ENCODE measurements around the gene CADPS2.

CADPS2 gene

GRCh38 chr7:122423591-122423990, 462.7 kb downstream of the CADPS2 start:
- no peak for DNase-seq (ENCODE audit: low spot score)
- no peak for TF ChIP-seq CTCF (IDR thresholded peaks at IDR 0.05; ENCODE audit: extremely low read depth, insufficient read depth, missing control alignments)
- in situ Hi-C loops (cut with MboI; ENCODE audit: low pct_unique_long_range_greater_than_20kb, low sequenced_read_pairs, unreplicated experiment) = no loop called here

DNA sequence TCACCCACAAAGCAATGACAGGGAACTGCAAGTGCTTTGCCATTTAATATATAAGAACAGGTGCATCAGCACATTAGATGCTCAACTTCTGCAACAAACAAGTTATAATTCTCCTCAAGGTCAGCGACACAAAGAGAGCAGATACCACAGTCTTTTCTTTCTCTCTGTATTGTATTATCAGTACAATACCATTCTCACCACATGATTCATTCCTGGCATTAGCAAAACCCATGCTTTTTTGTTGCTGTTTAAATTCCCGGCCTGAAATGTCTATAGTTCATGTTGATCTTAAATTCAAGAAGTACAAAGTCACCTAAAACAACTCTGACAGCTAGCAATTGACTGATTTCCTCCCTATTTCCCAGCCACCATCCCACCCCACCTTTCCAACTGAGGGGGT, 469.9 kb downstream of the CADPS2 start:
- in situ Hi-C loops (cut with MboI; ENCODE audit: low pct_unique_long_range_greater_than_20kb, low sequenced_read_pairs, unreplicated experiment) = no loop called here
- TF ChIP-seq CTCF (IDR thresholded peaks at IDR 0.05; ENCODE audit: extremely low read depth, insufficient read depth, missing control alignments) = no peak
- no peak for DNase-seq (ENCODE audit: low spot score)

GRCh38 chr7:122415510-122415909, 470.8 kb downstream of the CADPS2 start:
- in situ Hi-C loops (cut with MboI; ENCODE audit: low pct_unique_long_range_greater_than_20kb, low sequenced_read_pairs, unreplicated experiment) = no loop called here
- no peak for DNase-seq (ENCODE audit: low spot score)
- no peak for TF ChIP-seq CTCF (IDR thresholded peaks at IDR 0.05; ENCODE audit: extremely low read depth, insufficient read depth, missing control alignments)

DNA sequence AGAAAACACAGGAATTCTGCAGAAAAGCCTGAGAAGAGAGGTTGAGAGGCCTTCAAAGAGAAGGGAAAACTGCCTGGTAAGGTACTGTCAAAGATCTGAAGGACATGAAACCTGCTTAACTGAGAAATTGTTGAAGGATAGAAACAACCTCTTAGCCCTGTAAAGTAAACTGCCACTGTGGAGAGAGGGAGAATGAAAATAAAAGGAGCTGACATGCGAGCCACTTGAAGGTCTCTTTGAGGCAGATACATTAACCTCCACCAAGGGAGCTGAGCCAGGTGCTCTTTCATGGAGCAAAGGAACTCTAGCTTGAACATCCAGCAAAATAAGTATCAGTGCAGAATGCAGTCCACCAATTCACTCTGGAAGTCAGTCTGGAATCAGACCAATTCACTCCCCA, 472.9 kb downstream of the CADPS2 start:
- DNase-seq (ENCODE audit: low spot score) = no peak
- TF ChIP-seq CTCF (IDR thresholded peaks at IDR 0.05; ENCODE audit: extremely low read depth, insufficient read depth, missing control alignments) = no peak
- in situ Hi-C loops (cut with MboI; ENCODE audit: low pct_unique_long_range_greater_than_20kb, low sequenced_read_pairs, unreplicated experiment) = no loop called here

DNA sequence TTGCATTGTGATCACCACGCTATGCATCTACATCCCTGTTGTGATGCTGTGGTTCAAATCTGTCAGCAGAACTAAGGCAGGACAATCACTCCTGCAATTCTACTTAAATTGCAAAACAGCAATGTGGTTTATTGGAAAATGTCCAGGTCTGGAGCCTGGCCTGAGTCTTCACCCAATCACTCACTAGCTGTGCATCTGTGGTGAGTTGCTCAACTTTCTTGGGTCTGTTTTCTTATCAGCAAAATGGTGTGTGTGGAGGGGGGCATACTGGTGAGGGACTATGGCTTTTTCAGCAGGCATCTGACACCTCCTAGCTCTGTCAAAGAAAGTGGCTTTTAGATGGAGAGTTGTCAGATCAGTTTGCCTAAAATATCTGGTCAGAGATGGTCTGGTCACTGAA, 473.4 kb downstream of the CADPS2 start:
- in situ Hi-C loops (cut with MboI; ENCODE audit: low pct_unique_long_range_greater_than_20kb, low sequenced_read_pairs, unreplicated experiment) = no loop called here
- DNase-seq (ENCODE audit: low spot score) = no peak
- TF ChIP-seq CTCF (IDR thresholded peaks at IDR 0.05; ENCODE audit: extremely low read depth, insufficient read depth, missing control alignments) = no peak

DNA sequence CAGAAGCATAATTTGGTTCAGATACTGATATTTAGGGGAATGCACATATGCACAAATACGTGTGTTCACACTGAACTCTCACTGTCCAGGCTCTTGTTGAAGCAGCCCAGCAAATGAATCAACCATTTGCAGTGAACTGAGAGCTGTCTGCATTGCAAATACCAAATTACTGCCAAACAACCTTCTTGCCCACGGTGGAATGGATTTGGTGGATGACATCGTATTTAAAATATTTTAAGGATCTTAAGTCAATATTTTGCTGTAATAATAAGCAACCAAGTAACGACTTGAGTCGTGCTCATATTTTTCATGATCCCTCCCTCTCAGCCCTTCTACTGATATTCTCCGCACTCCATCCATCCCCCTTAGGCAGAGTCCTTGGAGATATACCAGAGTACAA, 473.8 kb downstream of the CADPS2 start:
- no peak for DNase-seq (ENCODE audit: low spot score)
- in situ Hi-C loops (cut with MboI; ENCODE audit: low pct_unique_long_range_greater_than_20kb, low sequenced_read_pairs, unreplicated experiment) = no loop called here

More for the DNA sequence above, 473.8 kb downstream of the CADPS2 start:
- no peak for TF ChIP-seq CTCF (IDR thresholded peaks at IDR 0.05; ENCODE audit: extremely low read depth, insufficient read depth, missing control alignments)
